DND-41 (cell line): ENCODE measurements around the gene FNDC3B.

Experiments used
- ATAC-seq: fragments of 200-7000 bp; cut with Tn5 transposase; 3 replicates; pipeline ENCODE4 v1.9.1; 2021; ENCODE audit warnings: low read depth; ENCODE audit not compliant: insufficient read depth
- DNase-seq: peaks from one replicate; pipeline ENCODE4 v3.0.0-alpha.2; 2020
- H2AFZ ChIP-seq: 2 replicates; pipeline ENCODE4 v1.6.0; 2012; ENCODE audit warnings: low read depth, low read length
- H3K27ac ChIP-seq: 2 replicates; pipeline ENCODE4 v1.5.1; 2012; ENCODE audit warnings: low read length, inconsistent platforms
- H3K27me3 ChIP-seq: fragments of 200-600 bp; sonication (generic); 2 replicates; pipeline ENCODE4 v1.6.0; 2012; ENCODE audit warnings: low read length, mild to moderate bottlenecking, inconsistent platforms; ENCODE audit not compliant: insufficient read depth, poor library complexity
- H3K36me3 ChIP-seq: 2 replicates; pipeline ENCODE4 v1.5.1; 2012; ENCODE audit warnings: low read length, inconsistent platforms; ENCODE audit not compliant: insufficient read depth
- H3K4me1 ChIP-seq: 2 replicates; pipeline ENCODE4 v1.5.1; 2012; ENCODE audit warnings: mild to moderate bottlenecking, low read length; ENCODE audit not compliant: insufficient read depth
- H3K4me2 ChIP-seq: 2 replicates; pipeline ENCODE4 v1.6.0; 2012; ENCODE audit warnings: mild to moderate bottlenecking, moderate library complexity, low read length, inconsistent platforms; ENCODE audit not compliant: insufficient read depth
- H3K4me3 ChIP-seq, 2 experiments: fragments of 200-600 bp in 1 of 2; shearing (Covaris generic) in 1 of 2; 2 replicates each; pipeline ENCODE4 v1.5.1; 2012 to 2016; ENCODE audit warnings: inconsistent platforms in 2 of 2, low read length in 2 of 2, mild to moderate bottlenecking in 2 of 2, low read depth in 1 of 2, moderate library complexity in 1 of 2
- H3K79me2 ChIP-seq: 2 replicates; pipeline ENCODE4 v1.6.0; 2012; ENCODE audit warnings: low read length, inconsistent platforms; ENCODE audit not compliant: insufficient read depth
- H3K9ac ChIP-seq: 2 replicates; pipeline ENCODE4 v1.6.0; 2012; ENCODE audit warnings: low read depth, mild to moderate bottlenecking, inconsistent platforms, low read length, moderate library complexity
- H3K9me3 ChIP-seq: 2 replicates; pipeline ENCODE4 v1.5.1; 2012; ENCODE audit warnings: low read length, moderate library complexity, mild to moderate bottlenecking, inconsistent platforms; ENCODE audit not compliant: insufficient read depth, severe bottlenecking
- H4K20me1 ChIP-seq: 2 replicates; pipeline ENCODE4 v1.6.0; 2012; ENCODE audit warnings: low read length; ENCODE audit not compliant: insufficient read depth
- CTCF ChIP-seq: IDR thresholded peaks from 2 replicates; pipeline ENCODE4 v1.5.1; 2012; ENCODE audit warnings: borderline replicate concordance, low read length, moderate library complexity, mild to moderate bottlenecking; ENCODE audit not compliant: poor library complexity, severe bottlenecking; ENCODE audit errors: extremely low read depth
- EZH2 ChIP-seq: IDR thresholded peaks from 3 replicates; pipeline ENCODE4 v1.6.1; 2012; ENCODE audit warnings: borderline replicate concordance, low read depth, mild to moderate bottlenecking, moderate library complexity, low read length, inconsistent platforms; ENCODE audit not compliant: severe bottlenecking

FNDC3B gene

GRCh38 chr3:172323894-172324610 is 284.7 kb downstream of the FNDC3B start:
- Histone ChIP-seq H3K36me3 (no peaks in the 10 kb centered on the region), H3K79me2 (no peaks in the 10 kb centered on the region), H3K9me3 (no peaks in the 10 kb centered on the region), H2AFZ (no peak overlapping the region), H3K4me3 (no peak overlapping the region), H3K4me1 (no peaks in the 10 kb centered on the region), H4K20me1 (no peaks in the 10 kb centered on the region), H3K27ac (no peak overlapping the region), H3K4me2 (no peak overlapping the region), H3K27me3 (no peaks in the 10 kb centered on the region), H3K9ac (no peak overlapping the region)
- TF ChIP-seq CTCF (no peak), EZH2 (no peak)
- ATAC-seq (no peak), DNase-seq (no peak)

GRCh38 chr3:172324611-172325203 is 285.3 kb downstream of the FNDC3B start:
- no peaks in the 10 kb centered on the region for H3K9me3 ChIP-seq
- H4K20me1 ChIP-seq, result no peaks in the 10 kb centered on the region
- no peaks in the 10 kb centered on the region for H3K79me2 ChIP-seq
- DNase-seq (no peak), ATAC-seq (no peak)
- H3K9ac ChIP-seq, result no peak overlapping the region
- no peak overlapping the region for H2AFZ ChIP-seq
- no peak overlapping the region for H3K27ac ChIP-seq
- H3K4me2 ChIP-seq, result no peak overlapping the region
- H3K4me3 ChIP-seq, result no peak overlapping the region
- TF ChIP-seq EZH2 (no peak), CTCF (no peak)
- no peaks in the 10 kb centered on the region for H3K4me1 ChIP-seq
- H3K36me3 ChIP-seq, result no peaks in the 10 kb centered on the region
- no peaks in the 10 kb centered on the region for H3K27me3 ChIP-seq

GRCh38 chr3:172325461-172325860 is 286.1 kb downstream of the FNDC3B start:
- Histone ChIP-seq H4K20me1 (no peaks in the 10 kb centered on the region), H3K27me3 (no peaks in the 10 kb centered on the region), H3K27ac (no peak overlapping the region), H3K79me2 (no peaks in the 10 kb centered on the region), H3K9me3 (no peaks in the 10 kb centered on the region), H2AFZ (no peak overlapping the region), H3K36me3 (no peaks in the 10 kb centered on the region), H3K4me3 (no peak overlapping the region), H3K4me1 (no peaks in the 10 kb centered on the region), H3K4me2 (no peak overlapping the region), H3K9ac (no peak overlapping the region)
- TF ChIP-seq CTCF, result no peak
- no peak for TF ChIP-seq EZH2
- DNase-seq (no peak), ATAC-seq (no peak)

GRCh38 chr3:172326993-172327392 is 287.6 kb downstream of the FNDC3B start:
- no peak overlapping the region for H3K4me2 ChIP-seq
- H3K36me3 ChIP-seq, result no peaks in the 10 kb centered on the region
- no peak for DNase-seq
- no peaks in the 10 kb centered on the region for H3K27me3 ChIP-seq
- no peak overlapping the region for H2AFZ ChIP-seq
- no peaks in the 10 kb centered on the region for H4K20me1 ChIP-seq
- no peaks in the 10 kb centered on the region for H3K4me1 ChIP-seq
- no peak for ATAC-seq
- no peak overlapping the region for H3K9ac ChIP-seq
- no peak overlapping the region for H3K27ac ChIP-seq
- no peaks in the 10 kb centered on the region for H3K9me3 ChIP-seq
- no peaks in the 10 kb centered on the region for H3K79me2 ChIP-seq
- no peak for TF ChIP-seq EZH2
- TF ChIP-seq CTCF, result no peak
- H3K4me3 ChIP-seq, result no peak overlapping the region
